Measurements from ENCODE around the gene CXCL10.
A peak's percentile ranks its signal among the peaks of the same experiment; 100 is the strongest.
"Not testable (repeated sequence)": the region's sequence is repeated elsewhere in the genome, so short reads cannot be mapped to it uniquely, and the experiment has no call there.

The CXCL10 gene

GRCh38 chr4:76024065-76024464 is 768 bp upstream of the CXCL10 start:
- ATAC-seq, result peak in 1 of 2 donors; percentile 48

- ATAC-seq, result no peak
These were observed 620 bp downstream of the CXCL10 start for GRCh38 chr4:76022677-76023076.

- no peak for ATAC-seq
These were observed 1.3 kb downstream of the CXCL10 start for GRCh38 chr4:76022031-76022430.

GRCh38 chr4:76017056-76017686 is 6.1 kb downstream of the CXCL10 start:
- ATAC-seq, result no peak

GRCh38 chr4:76016393-76016792 is 6.9 kb downstream of the CXCL10 start:
- ATAC-seq, result peak; percentile 70 to 82

- ATAC-seq, result no peak
These were observed 9.8 kb downstream of the CXCL10 start for GRCh38 chr4:76013540-76013939.

- no peak for ATAC-seq
These were observed 10.9 kb downstream of the CXCL10 start for GRCh38 chr4:76012388-76012801.

- ATAC-seq, result peak; percentile 22 to 30
These were observed 11.5 kb downstream of the CXCL10 start for GRCh38 chr4:76011700-76012387.

GRCh38 chr4:76011018-76011670 is 12.2 kb downstream of the CXCL10 start:
- ATAC-seq, result no peak

GRCh38 chr4:76010576-76010975 is 12.7 kb downstream of the CXCL10 start:
- ATAC-seq, result no peak

GRCh38 chr4:76009311-76009710 is 14.0 kb downstream of the CXCL10 start:
- no peak for ATAC-seq

- no peak for ATAC-seq
These were observed 16.0 kb downstream of the CXCL10 start, which contains the start of gene CXCL9 for GRCh38 chr4:76007089-76007862. TSS of gene CXCL9 (minus strand) at chr4:76007509. CDS start at chr4:76007449, 60 bp downstream.

- no peak for ATAC-seq
These were observed 19.7 kb downstream of the CXCL10 start for GRCh38 chr4:76003620-76004019.

- ATAC-seq, result no peak
These were observed 20.3 kb downstream of the CXCL10 start for GRCh38 chr4:76003035-76003434.

GRCh38 chr4:76002176-76002575 is 21.1 kb downstream of the CXCL10 start:
- no peak for ATAC-seq

- ATAC-seq, result no peak
These were observed 21.6 kb downstream of the CXCL10 start for GRCh38 chr4:76001700-76002099.

- ATAC-seq, result no peak
These were observed 23.0 kb downstream of the CXCL10 start for GRCh38 chr4:76000279-76000678.

- ATAC-seq, result not testable (repeated sequence)
These were observed 24.7 kb downstream of the CXCL10 start for GRCh38 chr4:75998525-75999147.

- ATAC-seq, result no peak
These were observed 25.4 kb downstream of the CXCL10 start for GRCh38 chr4:75997946-75998345.

GRCh38 chr4:75997081-75997480 is 26.2 kb downstream of the CXCL10 start:
- ATAC-seq, result no peak

GRCh38 chr4:75995727-75996126 is 27.6 kb downstream of the CXCL10 start:
- no peak for ATAC-seq

GRCh38 chr4:75992462-75992861 is 30.8 kb downstream of the CXCL10 start:
- ATAC-seq, result no peak

Measured in activated CD4-positive, CD25-positive, alpha-beta regulatory T cell treated with anti-CD3 and anti-CD28 coated beads, Interleukin-2, amount 50 U/mL, for 24 hours (primary cell).